ENCODE results near the gene TMX2. TPM values are rescaled to one million over a fixed set of nuclear protein-coding genes. Genes with fewer than 3 reads are reported as not detected.
A peak's percentile ranks its signal among the peaks of the same experiment; 100 is the strongest.

The TMX2 gene
- total and polyA plus RNA-seq, 10 of the 15 experiments (the other 5 are each of a cell fraction or from before 2014, with no cell fraction given): 64.3 to 134 (median 91.6) TPM

DNA sequence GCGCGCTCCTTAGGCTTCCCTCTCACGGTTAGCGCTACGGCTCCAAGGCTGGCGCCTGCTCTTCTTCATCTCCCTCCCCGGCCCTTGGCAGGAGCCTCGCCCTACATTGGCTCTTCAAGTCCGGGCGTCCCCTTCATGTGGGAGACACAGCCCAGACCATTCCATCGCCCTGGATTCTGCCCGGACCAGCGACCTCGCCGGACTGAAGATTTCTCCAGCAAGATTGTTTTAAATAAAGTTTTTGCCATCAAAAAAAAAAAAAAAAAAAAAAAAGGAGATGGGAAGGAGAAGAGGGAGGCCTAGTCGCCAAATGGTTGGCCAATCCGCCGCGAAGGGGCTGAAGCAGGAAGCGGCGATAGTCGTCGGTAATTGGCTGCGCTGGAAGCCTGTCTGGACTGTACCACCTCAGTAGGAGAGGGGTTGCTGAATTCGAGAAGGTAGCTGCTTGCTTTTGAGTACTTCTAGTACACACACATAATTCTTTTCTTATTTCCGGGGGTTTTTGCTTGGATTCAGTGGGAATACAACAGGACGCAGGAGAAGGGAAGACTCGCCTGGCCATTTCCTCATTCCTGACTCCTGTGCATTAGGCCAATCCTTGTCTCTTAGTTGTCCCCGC, 45.2 kb upstream of the TMX2 start (continued):
- TF ChIP-seq, protein P1, sequence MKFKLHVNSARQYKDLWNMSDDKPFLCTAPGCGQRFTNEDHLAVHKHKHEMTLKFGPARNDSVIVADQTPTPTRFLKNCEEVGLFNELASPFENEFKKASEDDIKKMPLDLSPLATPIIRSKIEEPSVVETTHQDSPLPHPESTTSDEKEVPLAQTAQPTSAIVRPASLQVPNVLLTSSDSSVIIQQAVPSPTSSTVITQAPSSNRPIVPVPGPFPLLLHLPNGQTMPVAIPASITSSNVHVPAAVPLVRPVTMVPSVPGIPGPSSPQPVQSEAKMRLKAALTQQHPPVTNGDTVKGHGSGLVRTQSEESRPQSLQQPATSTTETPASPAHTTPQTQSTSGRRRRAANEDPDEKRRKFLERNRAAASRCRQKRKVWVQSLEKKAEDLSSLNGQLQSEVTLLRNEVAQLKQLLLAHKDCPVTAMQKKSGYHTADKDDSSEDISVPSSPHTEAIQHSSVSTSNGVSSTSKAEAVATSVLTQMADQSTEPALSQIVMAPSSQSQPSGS (IDR thresholded peaks at IDR 0.05; ENCODE audit: low read length): no peak
- TF ChIP-seq IKZF1 (conservative IDR thresholded peaks at IDR 0.05) (peak; percentile 63; the same call in 1 of the 2 replicates), TCF3 (IDR thresholded peaks at IDR 0.05; ENCODE audit: borderline replicate concordance, insufficient read depth, low read depth, low read length) (no peak), NFYA (IDR thresholded peaks at IDR 0.05; ENCODE audit: borderline replicate concordance, low read depth, low read length) (peak; percentile 29; the same call in 1 of the 2 replicates), SUZ12 (IDR thresholded peaks at IDR 0.05; ENCODE audit: unreplicated experiment) (no peak), HDAC6 (IDR thresholded peaks at IDR 0.05; ENCODE audit: unreplicated experiment) (no peak), YBX1 (IDR thresholded peaks at IDR 0.05) (no peak), FOXM1 (IDR thresholded peaks at IDR 0.05; ENCODE audit: low read depth, low read length) (no peak), CHD1 (IDR thresholded peaks at IDR 0.05; ENCODE audit: low read depth, low read length) (peak; percentile 98), ETV6 (conservative IDR thresholded peaks at IDR 0.05 in 1 of 2, IDR thresholded peaks at IDR 0.05 in 1 of 2; ENCODE audit: borderline replicate concordance in 1 of 2, low read depth in 1 of 2) (no peak), CREB1 (IDR thresholded peaks at IDR 0.05; ENCODE audit: low read depth) (peak; percentile 38; the same call in 1 of the 2 replicates), ASH2L (IDR thresholded peaks at IDR 0.05; ENCODE audit: borderline replicate concordance, low read depth) (no peak), POLR2AphosphoS2 (IDR thresholded peaks at IDR 0.05; ENCODE audit: low read depth, low read length) (no peak)
